SH-SY5Y (cell line): ENCODE measurements around the gene TXNRD3.

ENCODE experiments used
- GATA2 ChIP-seq: IDR thresholded peaks from 2 replicates; pipeline ENCODE4 v1.6.1; 2011; ENCODE audit warnings: mild to moderate bottlenecking, low read depth, low read length
- GATA3 ChIP-seq: IDR thresholded peaks from 2 replicates; pipeline ENCODE4 v1.6.1; 2011; ENCODE audit warnings: low read depth, mild to moderate bottlenecking, low read length, moderate library complexity

DNA sequence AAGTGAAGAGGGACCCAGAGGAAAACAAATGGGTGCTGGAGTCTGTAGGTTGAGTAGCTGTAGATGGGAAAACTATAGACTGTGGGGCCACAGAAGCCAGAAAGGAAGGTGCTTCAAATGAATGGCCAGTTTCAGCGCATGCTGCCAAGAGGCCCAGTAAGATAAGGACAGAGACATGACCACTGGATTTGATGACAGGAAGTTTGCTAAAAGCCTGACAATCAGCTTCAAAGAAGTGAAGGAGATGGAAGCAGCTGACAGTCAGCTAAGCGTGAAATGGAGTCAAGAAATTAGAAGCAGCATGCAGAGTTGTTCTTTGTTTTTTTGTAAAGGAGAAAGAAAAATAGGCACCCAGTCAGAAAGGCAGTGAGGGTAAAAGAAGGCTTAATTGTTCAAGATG lies 24.9 kb downstream of the TXNRD3 start:
- no peak for TF ChIP-seq GATA2
- TF ChIP-seq GATA3 = no peak
